ENCODE data around the gene C2orf92. TPM values are rescaled to one million over a fixed set of nuclear protein-coding genes. Genes with fewer than 3 reads are reported as not detected.

The C2orf92 gene
- total RNA-seq, 1 experiment from 2014 or later, result 3.0 TPM

DNA sequence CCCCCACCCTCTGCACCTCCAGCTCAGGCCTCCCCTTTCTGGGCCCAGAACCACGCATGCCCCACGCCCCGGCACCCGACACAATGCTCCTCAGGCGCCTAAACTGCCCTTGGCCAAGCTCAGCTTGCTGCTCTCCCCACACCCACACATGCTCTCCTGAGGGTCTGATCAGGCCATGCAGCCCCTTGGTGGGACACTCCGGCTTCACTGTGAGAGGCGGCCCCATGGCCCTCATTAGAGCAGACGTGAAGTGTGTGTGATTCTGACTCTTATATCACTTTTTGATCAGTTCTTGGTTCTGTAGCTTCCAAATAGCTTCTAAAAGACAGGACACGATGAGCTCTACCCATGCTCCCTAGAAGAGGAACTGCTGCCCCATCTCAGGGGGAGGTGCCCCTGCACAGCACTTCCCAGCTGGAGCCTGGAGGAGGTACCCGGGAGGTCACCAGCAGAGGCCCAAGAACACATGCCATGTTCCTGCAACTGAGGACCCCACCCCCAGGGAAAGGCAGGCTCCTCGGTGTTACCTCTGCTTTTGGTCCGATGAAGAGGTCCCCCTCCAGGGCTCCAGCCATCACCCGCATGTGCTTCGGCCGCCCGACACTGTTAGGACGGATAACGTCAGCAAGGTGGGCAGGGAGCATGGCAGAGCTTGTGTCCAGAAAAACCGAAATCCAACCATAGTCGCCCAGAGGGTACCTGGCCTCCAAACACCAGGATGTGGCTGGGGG lies 9.3 kb upstream of the C2orf92 start:
- BruUV-seq (replicated peaks), result no TSS peak
- TF ChIP-seq, protein P1, sequence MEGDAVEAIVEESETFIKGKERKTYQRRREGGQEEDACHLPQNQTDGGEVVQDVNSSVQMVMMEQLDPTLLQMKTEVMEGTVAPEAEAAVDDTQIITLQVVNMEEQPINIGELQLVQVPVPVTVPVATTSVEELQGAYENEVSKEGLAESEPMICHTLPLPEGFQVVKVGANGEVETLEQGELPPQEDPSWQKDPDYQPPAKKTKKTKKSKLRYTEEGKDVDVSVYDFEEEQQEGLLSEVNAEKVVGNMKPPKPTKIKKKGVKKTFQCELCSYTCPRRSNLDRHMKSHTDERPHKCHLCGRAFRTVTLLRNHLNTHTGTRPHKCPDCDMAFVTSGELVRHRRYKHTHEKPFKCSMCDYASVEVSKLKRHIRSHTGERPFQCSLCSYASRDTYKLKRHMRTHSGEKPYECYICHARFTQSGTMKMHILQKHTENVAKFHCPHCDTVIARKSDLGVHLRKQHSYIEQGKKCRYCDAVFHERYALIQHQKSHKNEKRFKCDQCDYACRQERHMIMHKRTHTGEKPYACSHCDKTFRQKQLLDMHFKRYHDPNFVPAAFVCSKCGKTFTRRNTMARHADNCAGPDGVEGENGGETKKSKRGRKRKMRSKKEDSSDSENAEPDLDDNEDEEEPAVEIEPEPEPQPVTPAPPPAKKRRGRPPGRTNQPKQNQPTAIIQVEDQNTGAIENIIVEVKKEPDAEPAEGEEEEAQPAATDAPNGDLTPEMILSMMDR (conservative IDR thresholded peaks at IDR 0.05; ENCODE audit: low read depth, low read length), result no peak
- TF ChIP-seq EZH2 (IDR thresholded peaks at IDR 0.05; ENCODE audit: low read length, unreplicated experiment) (no peak), EZH2phosphoT487 (IDR thresholded peaks at IDR 0.05; ENCODE audit: borderline replicate concordance, low read length) (no peak)
- Histone ChIP-seq H3F3A (ENCODE audit: low read length, unreplicated experiment) (peaks cover 4% of the 10 kb centered on the region), H3K79me2 (ENCODE audit: low read length) (peaks cover 35% of the 10 kb centered on the region), H3K36me3 (ENCODE audit: low read depth, low read length) (peaks cover 20% of the 10 kb centered on the region), H3K27ac (ENCODE audit: low read length) (no peak overlapping the region), H3K4me3 (ENCODE audit: low read length) (no peak overlapping the region), H3K27me3 (ENCODE audit: low read length) (no peaks in the 10 kb centered on the region), H3K9me3 (ENCODE audit: low read length) (no peaks in the 10 kb centered on the region), H3K4me1 (ENCODE audit: insufficient read depth, low read length) (peaks cover 24% of the 10 kb centered on the region), H4K20me1 (ENCODE audit: low read length) (0 out of 2 replicates have a peak, but pooled peaks cover 8% of the 10 kb centered on the region), H3K9me2 (replicated peaks; ENCODE audit: low read length) (no peaks in the 10 kb centered on the region), H3K4me2 (ENCODE audit: low read length) (no peak overlapping the region), H3K9ac (ENCODE audit: low read length) (no peak overlapping the region), H2AFZ (ENCODE audit: low read length) (no peak overlapping the region)
- ATAC-seq (no peak), DNase-seq (no peak)
- intact Hi-C loops (cut with micrococcal nuclease), result no loop called here
- ChIA-PET POLR2A (ENCODE audit: unreplicated experiment) (no interaction called here), CTCF (no interaction called here)

DNA sequence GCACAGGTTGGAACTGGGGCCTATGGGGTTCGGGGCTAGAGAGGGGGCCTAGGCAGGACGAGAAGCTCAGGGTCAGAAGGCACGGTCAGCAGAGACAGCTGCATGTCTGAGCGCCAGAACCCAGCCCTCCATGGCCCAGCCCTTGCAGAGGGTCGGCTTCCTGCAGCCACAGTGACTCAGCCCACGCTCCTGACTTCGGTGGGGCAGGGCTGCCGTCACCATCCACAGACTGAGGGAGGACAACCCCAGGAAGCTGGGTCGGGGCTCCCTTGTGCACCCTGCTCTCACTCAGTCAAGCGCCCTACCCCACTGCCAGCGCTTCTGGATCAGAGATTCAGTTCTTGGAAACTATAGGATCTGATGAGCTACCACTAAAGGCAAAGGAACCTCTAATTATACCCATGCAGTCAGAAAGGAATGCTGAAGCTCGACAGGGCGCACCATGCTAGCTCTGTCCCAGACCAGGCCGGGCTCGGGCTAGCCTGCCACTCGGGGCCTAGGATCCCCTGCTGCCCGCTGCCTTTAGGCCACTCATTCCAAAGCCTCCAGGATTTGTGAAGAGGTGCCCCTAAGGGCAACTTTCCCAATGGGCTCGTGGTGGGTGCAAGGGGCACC lies 8.6 kb upstream of the C2orf92 start:
- Histone ChIP-seq H3K79me2 (ENCODE audit: low read length) (peaks cover 35% of the 10 kb centered on the region), H3K4me1 (ENCODE audit: insufficient read depth, low read length) (peaks cover 24% of the 10 kb centered on the region), H2AFZ (ENCODE audit: low read length) (no peak overlapping the region), H3F3A (ENCODE audit: low read length, unreplicated experiment) (peaks cover 4% of the 10 kb centered on the region), H3K9me3 (ENCODE audit: low read length) (no peaks in the 10 kb centered on the region), H3K9ac (ENCODE audit: low read length) (no peak overlapping the region), H3K4me3 (ENCODE audit: low read length) (no peak overlapping the region), H4K20me1 (ENCODE audit: low read length) (0 out of 2 replicates have a peak, but pooled peaks cover 8% of the 10 kb centered on the region), H3K4me2 (ENCODE audit: low read length) (no peak overlapping the region), H3K27me3 (ENCODE audit: low read length) (no peaks in the 10 kb centered on the region), H3K36me3 (ENCODE audit: low read depth, low read length) (peaks cover 14% of the 10 kb centered on the region), H3K9me2 (replicated peaks; ENCODE audit: low read length) (no peaks in the 10 kb centered on the region), H3K27ac (ENCODE audit: low read length) (no peak overlapping the region)
- intact Hi-C loops (cut with micrococcal nuclease), result no loop called here
- TF ChIP-seq, protein P1 (conservative IDR thresholded peaks at IDR 0.05; ENCODE audit: low read depth, low read length), result no peak
- TF ChIP-seq EZH2phosphoT487 (IDR thresholded peaks at IDR 0.05; ENCODE audit: borderline replicate concordance, low read length), result no peak
- ChIA-PET CTCF (no interaction called here), POLR2A (ENCODE audit: unreplicated experiment) (no interaction called here)
- BruUV-seq (replicated peaks), result no TSS peak
- DNase-seq (no peak), ATAC-seq (no peak)

DNA sequence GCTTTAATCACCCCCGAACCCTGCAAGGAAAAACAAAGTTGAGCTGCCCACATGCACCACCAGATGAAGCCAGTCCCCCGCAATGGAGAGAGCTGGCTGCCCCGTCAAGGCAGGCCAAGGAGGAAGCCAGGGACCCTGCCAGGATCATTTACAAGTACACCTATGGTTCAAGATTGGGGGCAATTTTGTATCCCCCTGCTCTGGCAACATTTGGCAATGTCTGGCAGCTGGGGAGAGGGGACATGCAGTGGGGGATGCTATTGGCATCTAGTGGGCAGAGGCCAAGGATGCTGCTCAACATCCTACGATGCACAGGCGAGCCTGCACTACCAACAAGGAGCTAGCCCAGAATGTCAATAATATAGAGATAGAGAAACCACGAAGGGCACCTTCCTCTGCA lies 7.6 kb upstream of the C2orf92 start:
- H3K79me2 ChIP-seq (ENCODE audit: low read length), result peaks cover 35% of the 10 kb centered on the region
- no peaks in the 10 kb centered on the region for H3K9me3 ChIP-seq (ENCODE audit: low read length)
- intact Hi-C loops (cut with micrococcal nuclease), result no loop called here
- no peak overlapping the region for H3K9ac ChIP-seq (ENCODE audit: low read length)
- no peak overlapping the region for H2AFZ ChIP-seq (ENCODE audit: low read length)
- H4K20me1 ChIP-seq (ENCODE audit: low read length), result 0 out of 2 replicates have a peak, but pooled peaks cover 8% of the 10 kb centered on the region
- H3K36me3 ChIP-seq (ENCODE audit: low read depth, low read length), result peaks cover 7% of the 10 kb centered on the region
- H3F3A ChIP-seq (ENCODE audit: low read length, unreplicated experiment), result peaks cover 4% of the 10 kb centered on the region
- ATAC-seq, result no peak
- peak overlapping the region; percentile 81; the same call in 1 of the 2 replicates for H3K4me3 ChIP-seq (ENCODE audit: low read length)
- H3K27ac ChIP-seq (ENCODE audit: low read length), result no peak overlapping the region
- peak overlapping the region; percentile 96 for H3K4me2 ChIP-seq (ENCODE audit: low read length)
- ChIA-PET CTCF (interaction anchor here (0.9 kb wide), 1 partner anchor 71 kb away, joined by 3 read pairs; no protein-coding TSS in a partner anchor), POLR2A (ENCODE audit: unreplicated experiment) (no interaction called here)
- no TSS peak for BruUV-seq (replicated peaks)
- DNase-seq, result no peak
- TF ChIP-seq EZH2 (IDR thresholded peaks at IDR 0.05; ENCODE audit: low read length, unreplicated experiment) (no peak), EZH2phosphoT487 (IDR thresholded peaks at IDR 0.05; ENCODE audit: borderline replicate concordance, low read length) (no peak)
- TF ChIP-seq, protein P1 (conservative IDR thresholded peaks at IDR 0.05; ENCODE audit: low read depth, low read length), result no peak
- peaks cover 24% of the 10 kb centered on the region for H3K4me1 ChIP-seq (ENCODE audit: insufficient read depth, low read length)
- no peaks in the 10 kb centered on the region for H3K9me2 ChIP-seq (replicated peaks; ENCODE audit: low read length)
- H3K27me3 ChIP-seq (ENCODE audit: low read length), result no peaks in the 10 kb centered on the region
